GM19438 (cell line): ENCODE measurements around the gene MYO10.

ENCODE experiments used
- ATAC-seq: cut with Tn5 transposase; IDR thresholded peaks from one replicate; pipeline ENCODE4 v1.9.1; 2021; ENCODE audit warnings: low read depth; ENCODE audit not compliant: unreplicated experiment

MYO10 gene

DNA sequence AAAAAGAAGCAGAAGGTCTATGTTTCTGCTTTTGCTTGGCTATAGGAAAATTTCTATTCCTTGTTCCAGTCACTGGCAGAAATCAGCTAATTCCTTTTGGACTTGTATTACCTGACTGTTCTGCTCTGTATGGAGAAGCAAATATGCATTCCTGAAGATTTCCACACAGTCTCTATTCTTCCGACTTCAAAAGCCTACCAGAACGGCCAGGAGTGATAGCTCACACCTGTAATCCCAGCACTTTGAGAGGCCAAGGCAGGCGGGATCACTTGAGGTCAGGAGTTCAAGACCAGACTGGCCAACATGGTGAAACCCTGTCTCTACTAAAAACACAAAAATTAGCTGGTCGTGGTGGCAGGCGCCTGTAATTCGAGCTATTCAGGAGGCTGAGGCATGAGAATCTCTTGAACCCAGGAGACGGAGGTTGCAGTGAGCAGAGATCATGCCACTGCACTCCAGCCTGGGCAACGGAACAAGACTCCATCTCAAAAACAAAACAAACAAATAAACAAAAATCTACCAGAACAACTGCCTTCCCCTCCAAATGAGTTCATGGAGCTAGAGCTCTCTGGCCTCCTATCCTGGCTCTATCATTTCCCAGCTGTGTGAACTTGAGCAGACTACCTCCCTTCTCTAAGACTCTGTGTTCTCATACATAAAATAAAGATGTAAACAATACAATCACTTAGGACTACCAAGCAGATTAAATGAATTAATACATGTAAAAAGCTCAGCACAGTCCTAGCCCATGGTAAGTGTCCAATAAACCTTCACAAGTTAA lies 17.0 kb downstream of the MYO10 start:
- no peak for ATAC-seq

DNA sequence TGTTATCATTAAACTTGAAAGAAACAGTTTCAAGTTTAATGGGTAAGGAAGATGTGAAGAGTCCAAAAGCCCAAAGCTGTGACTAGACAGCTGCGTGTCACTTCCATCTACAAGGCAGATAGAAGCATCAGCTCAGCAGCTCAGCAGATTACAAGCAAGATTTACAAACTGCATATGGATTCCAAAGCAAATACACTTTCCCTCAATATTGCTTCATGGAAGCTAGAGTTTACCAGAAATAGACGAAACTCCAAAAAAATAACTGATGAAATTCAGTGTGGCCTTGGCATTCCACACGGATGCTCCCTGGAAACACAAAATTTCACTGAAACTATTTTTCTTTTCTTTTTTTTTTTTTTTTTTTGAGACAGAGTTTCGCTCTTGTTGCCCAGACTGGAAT lies 17.9 kb downstream of the MYO10 start:
- ATAC-seq, result no peak

DNA sequence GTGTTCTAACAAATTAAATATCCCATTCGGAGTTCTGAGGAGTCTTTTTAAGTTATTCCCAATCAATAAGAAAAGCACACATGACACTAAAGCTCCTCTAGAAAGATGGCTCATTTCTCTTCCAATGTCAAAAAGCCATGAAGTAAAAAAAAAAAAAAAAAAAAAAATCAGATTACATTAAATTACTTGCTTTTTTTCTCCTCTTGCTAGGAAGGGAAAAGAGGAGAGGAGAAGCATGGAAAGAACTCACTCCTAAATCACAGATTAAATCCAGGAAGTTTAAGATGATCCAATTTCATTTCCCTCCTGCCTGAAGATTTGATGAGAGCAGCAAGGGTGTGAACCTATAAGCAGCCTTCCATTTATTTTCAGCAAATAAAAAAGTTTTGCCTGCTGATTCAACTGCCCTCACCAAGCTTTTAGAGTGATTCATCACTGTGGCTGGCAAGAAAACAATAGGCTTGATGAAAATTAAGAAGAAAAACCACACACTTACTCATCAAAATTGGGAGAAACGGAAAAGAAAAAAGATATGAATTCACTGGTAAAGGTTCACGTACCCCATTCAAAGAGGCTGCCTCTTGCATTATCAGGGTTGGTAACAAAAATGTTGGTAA lies 19.7 kb downstream of the MYO10 start:
- ATAC-seq, result no peak

DNA sequence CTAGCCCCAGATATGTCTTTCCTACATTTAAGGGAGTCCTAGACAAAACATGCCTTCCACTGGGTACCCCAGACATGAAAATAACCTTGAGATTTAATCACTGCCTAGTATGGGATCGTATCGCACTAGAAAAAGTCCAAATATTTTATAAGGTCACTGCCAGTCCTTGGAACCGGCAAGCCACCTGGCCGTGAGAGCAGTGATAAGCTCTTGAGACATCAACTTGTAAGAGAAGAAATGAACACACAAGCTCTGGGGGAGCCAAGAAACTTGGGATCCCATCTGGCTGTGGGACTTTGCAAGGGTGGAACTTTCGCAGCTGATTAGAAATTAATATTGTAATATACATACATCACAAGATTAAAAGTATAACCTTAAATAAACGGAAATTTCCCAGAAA lies 21.5 kb downstream of the MYO10 start:
- ATAC-seq, result no peak

DNA sequence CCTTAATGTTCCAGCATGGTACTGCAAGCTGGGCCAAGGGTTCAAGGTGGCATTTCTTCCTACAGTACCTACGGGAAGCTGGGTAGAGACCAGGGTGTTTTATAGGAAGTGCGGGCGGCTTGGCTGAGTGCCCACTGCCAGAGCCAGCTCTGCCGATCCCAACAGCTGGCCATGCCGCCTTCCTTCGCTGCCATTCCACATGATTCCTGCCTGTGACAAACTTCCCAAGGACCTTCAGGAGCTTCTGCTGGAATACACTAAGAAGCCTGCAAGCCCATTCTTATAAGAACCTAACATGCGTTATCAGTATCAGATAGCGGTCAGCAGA lies 22.0 kb downstream of the MYO10 start:
- ATAC-seq, result no peak

DNA sequence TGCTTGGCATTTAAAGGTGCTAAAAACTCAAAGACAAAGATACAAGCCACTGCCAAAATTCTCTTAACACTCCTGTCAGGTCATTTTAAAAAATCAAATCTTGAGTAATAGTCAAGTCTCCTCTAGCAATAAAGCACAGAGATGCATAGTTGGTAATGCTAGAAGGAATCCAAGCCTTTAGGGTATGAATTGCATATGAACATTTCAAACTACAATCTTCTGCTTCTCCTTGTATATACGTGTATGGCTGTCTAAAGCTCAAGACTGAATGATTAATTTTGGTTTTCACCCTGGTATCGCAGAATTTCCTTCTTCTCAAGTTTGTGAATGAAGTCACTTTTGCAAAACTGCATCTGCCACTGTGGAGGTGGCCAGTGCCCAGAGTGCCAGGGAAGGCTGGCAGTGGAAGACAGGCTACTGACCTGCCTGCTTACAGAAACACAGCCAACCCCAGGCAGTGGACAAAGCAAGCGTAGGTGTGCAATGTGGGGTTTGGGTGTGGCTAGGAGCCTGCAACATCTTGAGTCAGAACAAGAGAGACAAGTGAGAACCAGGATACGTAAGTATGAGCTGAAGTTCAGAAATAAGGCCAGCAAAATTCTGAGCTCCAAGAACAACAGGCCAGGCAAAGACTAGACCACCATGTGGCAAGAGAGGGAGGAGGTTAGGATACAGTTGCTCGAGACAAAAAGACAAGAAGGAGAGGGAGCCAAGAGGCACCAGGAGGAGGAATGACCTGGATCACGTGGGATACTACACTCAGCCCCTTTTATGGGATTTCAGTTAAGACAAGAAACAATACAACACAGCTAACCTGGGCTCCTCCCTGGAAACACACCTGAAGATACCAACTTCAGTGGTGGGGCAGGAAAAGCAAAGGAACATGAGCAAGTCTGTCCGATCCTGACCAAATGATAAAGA lies 22.6 kb downstream of the MYO10 start:
- no peak for ATAC-seq

DNA sequence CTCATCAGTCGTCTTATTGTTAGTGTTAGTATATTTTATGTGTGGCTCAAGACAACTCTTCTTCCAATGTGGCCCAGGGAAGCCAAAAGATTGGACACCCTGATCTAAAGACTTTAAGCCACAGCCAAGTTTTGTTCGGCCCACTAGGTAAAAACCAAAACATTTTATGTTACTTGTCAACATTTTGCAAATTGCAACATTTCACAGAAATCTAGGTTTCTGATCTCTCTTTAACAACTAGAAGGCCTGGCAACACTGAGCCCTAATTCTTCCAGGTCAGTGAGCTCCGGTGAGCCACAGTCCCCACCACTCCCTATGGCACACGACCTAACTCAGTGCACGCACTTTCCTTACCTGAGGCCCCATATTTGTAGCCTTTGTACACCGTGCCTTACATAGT lies 24.0 kb downstream of the MYO10 start:
- no peak for ATAC-seq

DNA sequence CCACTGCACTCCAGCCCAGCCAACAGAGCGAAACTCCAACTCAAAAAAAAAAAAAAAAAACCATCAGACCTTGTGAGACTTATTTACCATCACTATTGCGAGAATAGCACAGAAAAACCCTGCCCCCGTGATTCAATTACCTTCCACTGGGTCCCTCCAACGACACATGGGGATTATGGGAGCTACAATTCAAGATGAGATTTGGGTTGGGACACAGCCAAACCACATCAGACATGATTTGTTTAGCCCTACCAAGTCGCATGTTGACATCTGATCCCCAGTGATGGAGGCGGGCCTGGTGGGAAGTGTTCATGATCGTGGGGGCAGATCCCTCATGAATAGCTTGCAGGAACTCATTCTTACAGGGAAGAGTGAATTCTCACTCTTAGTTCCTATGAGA lies 26.6 kb downstream of the MYO10 start:
- ATAC-seq, result no peak

DNA sequence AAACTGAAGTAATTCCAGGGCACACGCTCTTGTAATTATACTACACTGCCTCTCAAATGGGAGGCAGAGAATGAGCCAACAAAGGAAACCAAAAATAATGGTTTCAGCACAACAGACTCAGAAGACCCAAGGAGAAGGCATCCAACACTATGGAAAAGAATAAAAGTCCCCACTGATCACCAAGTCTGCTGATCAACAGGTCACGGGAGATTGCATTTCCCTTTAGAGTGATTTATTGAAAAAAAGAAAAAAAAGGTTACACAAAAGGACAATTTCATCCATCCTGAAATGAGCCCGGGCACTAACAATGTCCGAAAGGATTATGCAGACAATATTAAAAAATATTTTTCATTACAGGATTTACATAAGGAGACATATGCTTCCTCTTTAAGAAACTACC lies 28.8 kb downstream of the MYO10 start:
- no peak for ATAC-seq

DNA sequence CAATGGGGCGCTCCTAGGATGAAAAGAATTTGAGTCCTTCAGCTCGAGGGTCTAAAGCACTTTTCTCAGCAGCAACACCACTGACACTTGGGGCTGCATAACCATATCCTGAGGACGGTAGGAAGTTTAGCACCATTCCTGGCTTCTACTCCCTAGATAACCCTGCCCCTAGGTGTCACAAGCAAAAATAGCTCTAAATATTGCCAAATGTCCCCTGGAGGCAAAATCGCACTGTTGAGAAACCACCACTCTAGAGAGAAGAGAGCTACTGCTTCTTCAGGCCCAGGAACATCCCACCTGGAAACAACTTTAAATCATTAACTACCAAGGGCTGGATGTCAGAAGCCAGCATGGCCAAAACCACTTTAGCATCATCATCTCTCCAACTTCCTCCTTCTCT lies 29.8 kb downstream of the MYO10 start:
- no peak for ATAC-seq

DNA sequence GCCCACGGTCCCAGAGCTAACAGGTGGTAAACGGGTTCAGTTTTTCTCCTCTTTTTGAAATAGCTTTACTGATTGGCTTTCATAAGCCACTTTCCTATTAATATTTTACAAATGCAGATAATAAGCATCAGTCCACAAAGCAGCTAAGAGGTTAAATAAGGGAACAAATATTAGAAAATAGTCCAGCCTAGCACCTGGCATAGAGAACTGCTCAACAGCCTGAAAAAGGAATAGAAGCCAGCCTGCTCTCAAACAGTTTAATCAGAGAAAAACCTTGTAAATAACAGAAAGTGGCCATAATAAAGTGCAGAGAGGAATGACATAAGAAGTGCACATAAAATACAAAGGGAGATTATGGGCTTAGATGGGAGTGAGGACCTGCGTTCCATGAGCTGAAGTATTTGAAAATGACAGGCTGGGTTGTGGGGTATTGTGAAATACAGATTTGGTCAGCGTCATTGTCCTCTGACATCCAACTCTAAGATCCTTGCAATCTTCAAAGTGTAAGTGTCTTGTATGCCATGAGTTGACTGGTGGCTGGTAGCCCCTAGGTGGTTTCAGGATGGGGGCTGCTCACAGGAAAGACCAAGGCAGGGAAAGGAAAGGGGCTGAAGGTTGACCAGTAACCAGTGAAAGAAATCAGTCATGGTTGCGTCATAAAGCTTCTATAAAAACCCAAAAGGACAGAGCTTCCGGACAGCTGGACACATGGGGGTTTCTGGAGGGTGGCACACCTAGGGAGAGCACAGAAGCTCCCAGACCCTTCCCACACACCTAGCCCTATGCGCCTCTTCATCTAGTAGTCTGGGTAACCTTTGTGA lies 32.4 kb downstream of the MYO10 start:
- no peak for ATAC-seq

DNA sequence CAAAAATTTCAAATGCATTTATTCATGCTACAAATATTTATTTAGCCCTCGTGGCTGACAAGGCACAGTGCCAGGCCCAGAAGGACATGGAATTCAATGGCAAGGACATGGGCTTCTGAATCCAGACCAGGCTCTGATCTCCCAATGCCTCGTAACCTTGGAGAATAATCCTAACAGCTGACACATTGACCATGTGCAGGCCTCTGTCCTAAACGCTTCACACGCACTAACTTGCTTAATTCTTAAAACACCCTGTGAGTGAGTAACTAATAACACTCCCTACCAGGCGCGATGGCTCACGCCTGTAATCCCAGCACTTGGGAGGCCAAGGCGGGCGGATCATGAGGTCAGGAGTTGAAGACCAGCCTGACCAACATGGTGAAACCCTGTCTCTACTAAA lies 33.2 kb downstream of the MYO10 start:
- no peak for ATAC-seq

DNA sequence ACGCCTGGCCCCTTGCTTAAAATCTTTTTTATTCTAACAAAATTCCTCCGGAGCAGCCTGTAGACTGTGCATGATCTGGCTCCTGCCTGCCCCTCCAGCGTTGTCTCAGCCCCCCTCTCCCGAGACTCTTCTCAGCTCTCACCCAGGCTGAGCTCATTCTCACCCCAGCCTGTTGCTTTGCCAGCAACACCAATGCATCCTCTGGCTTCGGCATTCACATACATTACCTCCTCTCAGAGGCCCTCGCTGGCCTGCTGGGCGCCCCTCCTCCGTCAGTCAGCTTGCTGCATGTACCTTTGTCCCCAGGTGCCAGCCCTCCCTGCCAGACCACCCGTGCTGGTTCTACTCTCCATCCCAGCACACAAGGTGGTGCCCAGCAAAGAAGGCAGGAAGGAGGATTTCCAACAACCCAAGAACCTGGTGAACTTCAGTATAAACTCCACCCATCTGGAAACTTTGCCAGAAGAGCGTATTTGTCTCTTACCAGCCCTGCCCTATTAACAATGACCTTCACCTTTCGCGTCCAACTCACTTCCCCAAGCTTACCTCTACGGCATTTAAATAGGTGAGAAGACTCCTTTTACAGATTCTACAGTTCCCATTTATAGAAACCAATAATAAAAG lies 35.0 kb downstream of the MYO10 start:
- no peak for ATAC-seq

DNA sequence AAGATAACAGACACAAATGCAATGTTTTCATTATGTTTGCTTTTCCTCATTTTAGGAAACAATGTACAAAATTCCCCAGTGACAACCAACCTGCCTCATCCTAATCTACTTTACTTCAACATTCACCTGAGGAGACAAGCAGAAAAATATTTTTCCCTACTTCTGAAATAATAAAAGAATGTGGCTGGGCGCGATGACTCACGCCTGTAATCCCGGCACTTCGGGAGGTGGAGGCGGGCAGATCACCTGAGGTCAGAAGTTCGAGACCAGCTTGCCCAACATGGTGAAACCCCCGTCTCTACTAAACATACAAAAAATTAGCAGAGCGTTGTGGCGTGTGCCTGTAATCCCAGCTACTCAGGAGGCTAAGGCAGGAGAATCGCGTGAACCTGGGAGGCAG lies 36.9 kb downstream of the MYO10 start:
- ATAC-seq, result no peak

DNA sequence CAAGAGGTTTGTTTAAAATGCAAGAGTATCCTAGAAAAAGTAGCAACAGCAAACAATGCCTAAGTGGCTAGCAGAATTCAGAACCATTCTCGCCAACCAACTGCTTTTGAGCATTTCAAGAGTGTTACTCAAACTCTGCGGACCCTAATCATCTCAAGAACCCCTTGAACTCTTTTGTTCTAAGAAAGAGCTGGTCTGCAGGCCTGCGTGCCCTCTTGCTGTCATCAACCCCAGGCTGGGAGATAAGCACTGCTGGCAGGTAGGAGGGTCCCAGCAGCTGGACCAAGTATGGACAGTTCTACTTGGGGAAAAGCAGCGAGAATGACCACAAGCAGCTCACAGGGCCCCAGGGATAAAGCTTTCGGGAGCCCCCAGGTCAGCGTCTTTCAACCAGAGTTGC lies 38.3 kb downstream of the MYO10 start:
- ATAC-seq, result no peak

DNA sequence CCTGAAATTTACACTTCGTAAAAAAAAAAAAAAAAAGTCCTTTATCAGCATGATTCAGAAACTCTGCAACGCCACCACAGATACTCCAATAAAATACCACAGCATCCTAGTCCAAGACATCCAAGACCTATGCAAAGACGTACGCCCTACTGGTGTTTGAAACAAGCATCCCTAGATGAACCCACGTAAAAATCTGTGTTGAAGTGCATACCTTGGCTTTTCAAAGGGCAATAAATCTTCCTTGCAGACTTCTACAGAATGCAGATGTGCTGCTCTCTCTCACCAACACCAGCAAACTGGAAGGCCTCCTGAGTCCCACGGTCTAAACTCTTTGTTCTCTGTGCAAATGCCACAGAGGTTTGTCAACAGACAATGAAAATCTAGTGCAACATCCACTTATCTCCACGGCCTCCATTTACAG lies 38.8 kb downstream of the MYO10 start:
- ATAC-seq, result no peak

DNA sequence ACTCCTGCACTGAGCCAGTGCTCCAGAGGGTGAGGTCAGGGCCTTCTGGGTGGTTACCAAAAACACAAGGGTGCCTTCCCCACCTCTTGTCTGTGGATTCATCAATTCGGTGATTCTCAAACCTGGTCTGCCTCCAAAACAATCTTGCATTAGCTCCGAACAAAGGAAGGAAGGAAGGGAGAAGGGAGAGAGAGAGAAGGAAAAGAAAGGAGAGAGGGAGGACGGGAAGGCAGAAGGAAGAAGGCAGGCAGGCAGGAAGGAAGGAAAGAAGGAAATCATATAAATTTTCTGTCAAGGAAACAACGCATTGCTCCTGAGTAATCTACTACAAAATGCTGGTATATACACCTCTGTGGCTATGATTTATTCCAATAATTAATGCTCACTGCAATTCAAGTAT lies 39.3 kb downstream of the MYO10 start:
- ATAC-seq, result no peak

DNA sequence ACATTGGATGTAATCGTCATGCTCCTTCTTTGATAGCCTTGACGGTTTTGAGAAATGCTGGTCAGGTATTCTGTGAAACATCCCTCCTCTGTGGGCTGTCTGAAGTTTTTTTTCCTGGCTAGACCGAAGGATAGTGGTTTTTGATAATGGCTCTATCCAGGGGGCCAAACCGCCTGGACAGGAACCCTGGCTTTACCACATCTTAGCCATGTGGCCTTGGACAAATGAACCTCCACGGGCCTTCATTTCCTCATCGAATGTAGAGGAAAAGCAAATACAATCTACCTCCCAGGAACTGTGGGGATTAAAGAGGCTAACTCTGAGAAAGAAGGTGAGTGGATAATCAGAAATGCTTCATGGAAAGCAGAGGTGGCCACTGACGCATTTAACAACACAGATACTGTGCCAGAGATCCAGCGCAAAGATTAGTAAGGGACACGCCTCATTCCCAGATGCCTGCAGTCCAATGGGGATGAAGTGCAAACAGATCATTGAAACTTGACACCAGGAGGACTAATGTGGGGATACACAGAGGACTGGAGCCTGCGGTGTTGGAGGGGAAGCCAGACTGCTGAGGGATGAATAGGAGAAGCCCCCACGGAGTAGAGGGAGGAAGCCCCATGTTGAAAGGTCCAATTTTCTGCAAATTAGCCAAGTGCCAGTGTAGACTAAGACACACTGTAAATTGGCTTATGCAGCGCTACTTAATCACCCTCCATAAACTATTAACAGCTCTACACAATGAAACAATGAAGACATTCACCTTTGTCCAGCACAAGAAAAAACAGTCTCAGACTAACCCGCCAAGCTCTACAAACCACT lies 41.6 kb downstream of the MYO10 start:
- no peak for ATAC-seq

DNA sequence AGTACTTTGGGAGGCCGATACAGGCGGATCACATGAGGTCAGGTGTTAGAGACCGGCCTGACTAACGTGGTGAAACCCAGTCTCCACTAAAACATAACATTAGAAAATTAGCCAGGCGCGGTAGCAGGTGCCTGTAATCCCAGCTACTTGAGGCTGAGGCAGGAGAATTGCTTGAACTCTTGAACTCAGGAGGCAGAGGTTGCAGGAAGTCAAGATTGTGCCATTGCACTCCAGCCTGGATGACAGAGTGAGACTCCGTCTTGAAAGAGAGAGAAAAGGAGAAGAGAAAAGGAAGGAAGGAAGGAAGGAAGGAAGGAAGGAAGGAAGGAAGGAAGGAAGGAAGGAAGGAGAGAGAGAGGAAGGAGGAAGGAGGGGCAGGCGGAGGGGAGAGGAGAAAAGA lies 45.1 kb downstream of the MYO10 start:
- ATAC-seq, result no peak
